GM23248 (cell line): Measurements from ENCODE around the gene DUSP5. TPM values are rescaled to one million over a fixed set of nuclear protein-coding genes. Genes with fewer than 3 reads are reported as not detected.
"Not testable (repeated sequence)": the region's sequence is repeated elsewhere in the genome, so short reads cannot be mapped to it uniquely, and the experiment has no call there.

Experiments used
- DNase-seq: peaks from one replicate; pipeline ENCODE4 v3.0.0-alpha.2; 2015
- H2AFZ ChIP-seq: fragments of 200-600 bp; sonication (generic); 2 replicates; pipeline ENCODE4 v1.6.1; 2016; ENCODE audit warnings: antibody characterized with exemption
- H3F3A ChIP-seq: fragments of 200-600 bp; sonication (generic); 2 replicates; pipeline ENCODE4 v1.6.1; 2016; ENCODE audit warnings: mild to moderate bottlenecking, antibody characterized with exemption, mixed run types; ENCODE audit not compliant: insufficient read depth
- H3K27ac ChIP-seq: fragments of 200-600 bp; sonication (generic); 2 replicates; pipeline ENCODE4 v1.5.1; 2016; ENCODE audit warnings: mild to moderate bottlenecking
- H3K27me3 ChIP-seq: fragments of 200-600 bp; sonication (generic); replicated peaks from 2 replicates; pipeline ENCODE4 v1.6.1; 2016; ENCODE audit warnings: mild to moderate bottlenecking; ENCODE audit not compliant: insufficient read depth
- H3K36me3 ChIP-seq: fragments of 200-600 bp; sonication (generic); 2 replicates; pipeline ENCODE4 v1.6.1; 2016; ENCODE audit warnings: low read depth, mild to moderate bottlenecking
- H3K4me1 ChIP-seq: fragments of 200-600 bp; sonication (generic); 2 replicates; pipeline ENCODE4 v1.6.1; 2016; ENCODE audit warnings: mild to moderate bottlenecking; ENCODE audit not compliant: insufficient read depth
- H3K4me2 ChIP-seq: fragments of 200-600 bp; sonication (generic); one replicate; pipeline ENCODE4 v1.6.1; 2016; ENCODE audit warnings: mild to moderate bottlenecking; ENCODE audit not compliant: unreplicated experiment
- H3K4me3 ChIP-seq: fragments of 200-600 bp; sonication (generic); 2 replicates; pipeline ENCODE4 v1.5.1; 2016; ENCODE audit warnings: mild to moderate bottlenecking
- H3K79me2 ChIP-seq: fragments of 200-600 bp; sonication (generic); 2 replicates; pipeline ENCODE4 v1.6.1; 2016; ENCODE audit warnings: mild to moderate bottlenecking; ENCODE audit not compliant: insufficient read depth
- H3K9ac ChIP-seq: fragments of 200-600 bp; sonication (generic); 2 replicates; pipeline ENCODE4 v1.6.1; 2016; ENCODE audit warnings: mild to moderate bottlenecking
- H3K9me2 ChIP-seq: fragments of 200-600 bp; sonication (generic); 2 replicates; pipeline ENCODE4 v1.6.1; 2016; ENCODE audit warnings: mixed run types, mild to moderate bottlenecking, moderate library complexity; ENCODE audit not compliant: insufficient read depth
- H3K9me3 ChIP-seq: fragments of 200-600 bp; sonication (generic); one replicate; pipeline ENCODE4 v1.6.1; 2017; ENCODE audit warnings: low read depth
- H4K20me1 ChIP-seq: fragments of 200-600 bp; sonication (generic); 2 replicates; pipeline ENCODE4 v1.6.0; 2016; ENCODE audit not compliant: insufficient read depth
- EZH2 ChIP-seq: fragments of 200-600 bp; sonication (generic); IDR thresholded peaks from 2 replicates; pipeline ENCODE4 v1.6.1; 2018; ENCODE audit warnings: antibody characterized with exemption, mild to moderate bottlenecking; ENCODE audit not compliant: insufficient read depth, poor library complexity, severe bottlenecking
- EZH2phosphoT487 ChIP-seq: fragments of 200-600 bp; sonication (generic); IDR thresholded peaks from 2 replicates; pipeline ENCODE4 v1.6.1; 2018; ENCODE audit warnings: antibody characterized with exemption, moderate library complexity, mild to moderate bottlenecking, low read depth; ENCODE audit not compliant: insufficient read depth
- WGBS, 2 experiments: methylation state at CpG; one replicate each; pipeline ENCODE4 v1.1.6; 2015 to 2017; ENCODE audit warnings: low lambda C conversion rate in 2 of 2, low coverage in 1 of 2; ENCODE audit errors: missing lambda C conversion rate in 2 of 2; 5-methylcytosine and 5-hydroxymethylcytosine counted together
- in situ Hi-C: fragments of 300-500 bp; cut with MboI; formaldehyde crosslinking; loops from 2 replicates; pipeline ENCODE4 v1.15.0; 2020
- polyA plus RNA-seq: library from polyadenylated mRNA; unstranded; fragments of >200 nt; fragmentation: Nextera tagmentation; extraction: Ambion mirVana; gene quantifications from 2 replicates; pipeline ENCODE4 v1.2.1, GENCODE V29; 2016
- total RNA-seq: library from RNA; depleted of rRNA; stranded (reverse); fragments of >200 nt; shearing (Covaris generic); gene quantifications from 2 replicates; pipeline ENCODE4 v1.2.3, GENCODE V29; 2014

The DUSP5 gene
- total and polyA plus RNA-seq, 2 experiments from 2014 or later, result 5.8 to 17.8 TPM

DNA sequence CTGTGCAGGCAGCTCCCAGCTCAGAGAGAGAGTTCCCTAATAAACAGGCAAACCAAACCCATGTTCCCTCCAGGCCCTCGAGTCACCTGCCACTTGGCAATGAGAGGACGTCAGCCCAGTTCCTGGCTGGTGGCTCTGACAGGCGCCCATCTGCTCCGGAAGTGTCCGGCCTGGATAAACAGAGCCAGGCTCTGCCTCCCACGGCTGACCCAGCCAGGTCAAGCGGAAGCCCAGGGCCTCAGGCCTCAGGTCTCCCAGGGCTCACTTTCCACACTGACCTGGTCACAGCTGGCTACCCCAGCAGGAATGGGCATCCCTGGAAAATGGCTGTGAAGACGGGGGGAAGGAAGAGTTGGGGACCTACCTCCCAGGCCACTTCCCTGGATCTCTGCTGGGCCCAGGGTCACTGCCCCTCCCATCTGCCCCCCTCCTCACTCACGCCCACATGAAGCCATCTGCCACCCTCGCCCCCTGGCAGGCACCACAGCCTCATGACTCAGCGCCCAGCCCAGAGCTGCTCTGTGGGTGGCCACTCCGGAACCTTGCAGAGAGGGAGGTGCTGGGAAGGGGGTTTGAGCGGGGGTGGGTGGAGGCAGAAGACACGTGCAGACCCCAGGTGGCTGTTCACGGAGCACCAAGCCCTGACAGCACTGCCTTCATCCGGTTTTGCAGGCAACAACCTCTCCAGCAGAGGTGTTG, 37.4 kb upstream of the DUSP5 start:
- Histone ChIP-seq H3F3A (no peaks in the 10 kb centered on the region), H3K4me1 (peaks cover 18% of the 10 kb centered on the region), H3K79me2 (no peaks in the 10 kb centered on the region), H3K36me3 (no peaks in the 10 kb centered on the region), H3K27ac (no peak overlapping the region), H4K20me1 (no peaks in the 10 kb centered on the region), H3K4me3 (no peak overlapping the region), H3K27me3 (no peaks in the 10 kb centered on the region), H3K9ac (no peak overlapping the region), H3K4me2 (no peak overlapping the region), H3K9me3 (no peaks in the 10 kb centered on the region), H3K9me2 (no peaks in the 10 kb centered on the region), H2AFZ (no peak overlapping the region)
- 60% methylated on average over 16 of the region's 16 CpGs for WGBS, 2 experiments
- peak; percentile 45 for DNase-seq
- TF ChIP-seq EZH2 (no peak), EZH2phosphoT487 (no peak)
- in situ Hi-C loops, result no loop called here

DNA sequence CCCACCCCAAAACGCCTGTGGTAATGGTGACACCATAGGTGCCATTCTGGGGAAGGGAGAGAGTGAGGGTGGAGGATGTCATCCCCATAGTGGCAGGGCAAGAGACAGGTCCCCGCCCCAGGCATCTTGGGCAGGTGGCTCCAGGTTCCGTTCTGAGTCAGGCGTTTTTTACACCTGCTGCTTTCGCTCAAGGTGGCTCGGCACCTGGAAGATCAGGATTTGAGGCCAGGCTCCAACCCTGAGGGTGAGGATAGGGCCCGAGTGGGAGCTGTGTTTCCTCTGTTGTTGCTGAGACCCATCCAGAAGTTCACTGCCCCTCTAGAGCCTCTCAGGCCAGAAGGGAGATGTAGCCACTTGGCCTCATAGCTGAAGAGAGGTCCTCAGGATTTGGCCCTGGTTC, 36.6 kb upstream of the DUSP5 start:
- H2AFZ ChIP-seq, result no peak overlapping the region
- in situ Hi-C loops, result no loop called here

DNA sequence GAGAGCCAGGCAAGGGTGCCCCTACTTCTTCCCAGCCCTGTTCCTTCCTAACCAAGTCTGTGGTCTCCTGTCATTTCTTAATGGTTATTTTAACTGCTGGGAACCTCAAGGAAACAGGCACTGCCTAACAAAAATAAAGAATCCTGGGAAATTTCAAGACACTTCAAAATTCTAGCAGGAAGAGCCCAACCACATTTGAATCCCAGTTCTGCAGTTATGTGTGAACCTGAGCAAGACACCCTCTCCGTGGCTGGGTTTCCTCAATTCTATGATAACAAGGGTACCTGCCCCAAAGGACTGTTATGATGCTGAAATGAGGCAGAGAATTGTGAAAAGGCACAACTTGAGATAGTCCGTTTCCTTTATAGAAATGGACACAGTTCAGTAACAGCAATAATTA, 36.2 kb upstream of the DUSP5 start:
- Histone ChIP-seq H3K27me3 (no peaks in the 10 kb centered on the region), H3K4me2 (no peak overlapping the region), H3K9me2 (no peaks in the 10 kb centered on the region), H3K4me1 (peaks cover 12% of the 10 kb centered on the region), H4K20me1 (no peaks in the 10 kb centered on the region), H3K79me2 (no peaks in the 10 kb centered on the region), H3K36me3 (no peaks in the 10 kb centered on the region), H3F3A (no peaks in the 10 kb centered on the region), H3K9me3 (no peaks in the 10 kb centered on the region), H3K4me3 (no peak overlapping the region), H3K27ac (no peak overlapping the region), H3K9ac (no peak overlapping the region), H2AFZ (no peak overlapping the region)
- in situ Hi-C loops, result no loop called here
- 74 to 75% methylated on average over 2 of the region's 2 CpGs for WGBS, 2 experiments
- TF ChIP-seq EZH2 (no peak), EZH2phosphoT487 (no peak)
- DNase-seq, result no peak

More for the DNA sequence above, 36.6 kb upstream of the DUSP5 start:
- TF ChIP-seq EZH2phosphoT487, result no peak
- no peak for TF ChIP-seq EZH2
- H3K4me3 ChIP-seq, result no peak overlapping the region
- WGBS, 2 experiments, result 82 to 87% methylated on average over 7 of the region's 7 CpGs
- no peaks in the 10 kb centered on the region for H3K27me3 ChIP-seq
- no peak overlapping the region for H3K9ac ChIP-seq
- no peaks in the 10 kb centered on the region for H3K36me3 ChIP-seq
- H3K4me1 ChIP-seq, result peaks cover 16% of the 10 kb centered on the region
- no peaks in the 10 kb centered on the region for H3K9me3 ChIP-seq
- H3K27ac ChIP-seq, result no peak overlapping the region
- no peak for DNase-seq
- H3K79me2 ChIP-seq, result no peaks in the 10 kb centered on the region
- H4K20me1 ChIP-seq, result no peaks in the 10 kb centered on the region
- no peaks in the 10 kb centered on the region for H3K9me2 ChIP-seq
- no peak overlapping the region for H3K4me2 ChIP-seq
- H3F3A ChIP-seq, result no peaks in the 10 kb centered on the region

DNA sequence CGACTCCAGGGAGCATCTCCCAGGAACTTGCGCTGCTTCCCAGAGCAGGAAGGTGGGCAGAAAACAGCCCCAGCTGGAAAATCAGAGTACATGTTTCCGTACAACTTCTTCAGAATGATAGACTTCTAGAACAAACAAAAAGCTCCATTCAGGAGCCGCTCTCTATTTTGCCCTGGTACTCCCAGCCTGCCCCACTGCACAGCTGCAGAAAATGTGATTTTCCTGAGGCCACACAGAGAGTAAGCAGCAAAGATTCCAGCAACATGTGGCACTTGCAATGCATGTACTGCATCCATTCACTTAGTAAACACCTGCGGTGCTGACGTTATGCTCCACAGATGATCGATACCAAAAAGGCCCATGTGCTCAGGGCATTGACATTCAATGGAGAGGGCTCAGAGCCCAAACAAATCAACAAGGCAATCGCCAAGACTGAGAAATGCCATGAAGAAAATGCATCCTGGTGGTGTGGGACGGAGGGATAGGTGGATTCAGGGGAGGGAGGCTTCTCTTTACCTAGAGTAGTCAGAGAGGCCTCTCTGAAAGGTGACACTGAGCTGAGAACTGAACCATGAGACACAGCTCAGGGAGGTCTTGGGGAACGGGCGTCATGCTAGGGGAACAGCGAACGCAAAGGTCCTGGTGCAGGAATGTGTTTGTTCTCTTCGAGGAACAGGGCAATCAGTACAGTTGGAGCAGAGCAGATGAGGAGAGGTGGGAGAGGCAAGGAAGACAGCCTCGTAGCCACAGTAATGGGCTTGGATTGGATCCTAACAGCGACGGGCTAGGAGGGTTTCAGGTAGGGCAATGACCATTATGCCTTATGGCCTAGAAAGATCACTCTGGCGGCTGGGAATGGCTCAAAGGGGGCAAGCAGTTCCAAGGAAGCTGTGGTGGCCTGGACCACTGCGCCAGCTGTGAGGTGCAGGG, 35.3 kb upstream of the DUSP5 start:
- TF ChIP-seq EZH2, result no peak
- TF ChIP-seq EZH2phosphoT487, result no peak
- H4K20me1 ChIP-seq, result no peaks in the 10 kb centered on the region
- WGBS, 2 experiments, result 81 to 85% methylated on average over 19 of the region's 19 CpGs
- no peaks in the 10 kb centered on the region for H3F3A ChIP-seq
- no peak overlapping the region for H3K4me2 ChIP-seq
- DNase-seq, result no peak
- no peak overlapping the region for H2AFZ ChIP-seq
- no peak overlapping the region for H3K4me3 ChIP-seq
- H3K9ac ChIP-seq, result no peak overlapping the region
- in situ Hi-C loops, result no loop called here
- H3K4me1 ChIP-seq, result peaks cover 9% of the 10 kb centered on the region; the same call in 1 of the 2 replicates
- no peaks in the 10 kb centered on the region for H3K9me2 ChIP-seq
- no peak overlapping the region for H3K27ac ChIP-seq
- H3K36me3 ChIP-seq, result no peaks in the 10 kb centered on the region
- no peaks in the 10 kb centered on the region for H3K27me3 ChIP-seq
- H3K79me2 ChIP-seq, result no peaks in the 10 kb centered on the region
- no peaks in the 10 kb centered on the region for H3K9me3 ChIP-seq

DNA sequence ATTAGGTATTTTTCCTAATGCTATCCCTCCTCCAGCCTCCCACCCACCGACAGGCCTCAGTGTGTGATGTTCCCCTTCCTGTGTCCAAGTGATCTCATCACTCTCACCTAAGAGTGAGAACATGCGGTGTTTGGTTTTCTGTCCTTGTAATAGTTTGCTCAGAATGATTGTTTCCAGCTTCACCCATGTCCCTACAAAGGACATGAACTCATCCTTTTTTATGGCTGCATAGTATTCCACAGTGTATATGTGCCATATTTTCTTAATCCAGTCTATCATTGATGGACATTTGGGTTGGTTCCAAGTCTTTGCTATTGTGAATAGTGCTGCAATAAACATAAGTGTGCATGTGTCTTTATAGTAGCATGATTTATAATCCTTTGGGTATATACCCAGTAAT, 29.4 kb upstream of the DUSP5 start:
- H4K20me1 ChIP-seq, H3K27ac ChIP-seq, H3K36me3 ChIP-seq, H3K4me2 ChIP-seq, H3K27me3 ChIP-seq, DNase-seq, H3K79me2 ChIP-seq, H3K9ac ChIP-seq, H3F3A ChIP-seq, H3K9me2 ChIP-seq, H3K4me3 ChIP-seq, in situ Hi-C loops, H2AFZ ChIP-seq, H3K9me3 ChIP-seq: not testable (repeated sequence)
- peaks cover 11% of the 10 kb centered on the region for H3K4me1 ChIP-seq
- 94 to 96% methylated on average over 2 of the region's 2 CpGs for WGBS, 2 experiments

DNA sequence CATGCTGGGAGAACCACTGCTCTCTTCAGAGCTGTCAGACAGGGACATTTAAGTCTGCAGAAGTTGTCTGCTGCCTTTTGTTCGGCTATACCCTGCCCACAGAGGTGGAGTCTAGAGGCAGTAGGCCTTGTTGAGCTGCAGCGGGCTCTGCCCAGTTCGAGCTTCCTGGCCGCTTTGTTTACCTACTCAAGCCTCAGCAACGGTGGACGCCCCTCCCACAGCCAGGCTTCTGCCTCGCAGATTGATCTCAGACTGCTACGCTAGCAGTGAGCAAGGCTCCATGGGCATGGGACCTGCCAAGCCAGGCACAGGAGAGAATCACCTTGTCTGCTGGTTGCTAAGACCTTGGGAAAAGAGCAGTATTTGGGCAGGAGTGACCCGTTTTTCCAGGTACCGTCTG, 27.2 kb upstream of the DUSP5 start:
- H3K9me3 ChIP-seq, H3K36me3 ChIP-seq: not testable (repeated sequence)
- WGBS, 2 experiments, result 60 to 62% methylated on average over 10 of the region's 10 CpGs

More for the DNA sequence above, 27.2 kb upstream of the DUSP5 start:
- DNase-seq, H3K27me3 ChIP-seq, H2AFZ ChIP-seq, H3K27ac ChIP-seq, H4K20me1 ChIP-seq, H3K4me2 ChIP-seq, in situ Hi-C loops, H3K9ac ChIP-seq, H3K79me2 ChIP-seq, H3F3A ChIP-seq, H3K4me3 ChIP-seq, H3K9me2 ChIP-seq: not testable (repeated sequence)
- H3K4me1 ChIP-seq, result peaks cover 11% of the 10 kb centered on the region
